HG02610 (cell line): ENCODE measurements around the gene U2AF2.

Experiments
- ATAC-seq: cut with Tn5 transposase; IDR thresholded peaks from one replicate; pipeline ENCODE4 v1.9.1; 2021; ENCODE audit warnings: mild to moderate bottlenecking, moderate library complexity; ENCODE audit not compliant: unreplicated experiment

Gene U2AF2

DNA sequence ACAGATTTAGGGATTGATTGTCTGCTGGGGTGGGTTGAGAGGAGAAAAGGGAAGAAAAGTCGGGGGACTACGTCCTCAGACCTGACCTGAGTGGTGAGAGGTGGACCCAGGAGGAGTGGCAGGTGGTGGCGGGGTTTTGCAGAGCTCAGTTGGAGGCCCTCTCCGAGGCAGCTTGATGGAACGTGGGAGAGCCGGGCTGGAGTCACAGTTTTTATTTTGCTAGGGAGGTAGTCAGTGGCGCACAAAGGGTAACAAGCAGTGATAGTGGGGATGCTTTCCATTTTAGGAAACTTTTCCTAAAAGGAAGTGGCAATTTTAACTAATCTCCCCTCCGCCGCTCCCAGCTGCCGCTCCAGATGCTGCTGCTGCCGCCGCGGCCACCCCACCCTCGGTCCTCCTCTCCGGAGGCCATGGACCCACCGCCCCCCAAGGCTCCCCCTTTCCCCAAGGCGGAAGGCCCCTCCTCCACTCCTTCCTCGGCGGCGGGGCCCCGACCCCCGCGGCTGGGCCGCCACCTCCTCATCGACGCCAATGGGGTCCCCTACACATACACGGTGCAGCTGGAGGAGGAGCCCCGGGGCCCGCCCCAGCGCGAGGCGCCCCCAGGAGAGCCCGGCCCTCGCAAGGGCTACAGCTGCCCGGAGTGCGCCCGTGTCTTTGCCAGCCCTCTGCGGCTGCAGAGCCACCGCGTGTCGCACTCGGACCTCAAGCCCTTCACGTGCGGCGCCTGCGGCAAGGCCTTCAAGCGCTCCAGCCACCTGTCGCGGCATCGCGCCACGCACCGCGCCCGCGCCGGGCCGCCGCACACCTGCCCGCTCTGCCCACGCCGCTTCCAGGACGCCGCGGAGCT is 12.5 kb upstream of the U2AF2 start:
- peak; percentile 10 for ATAC-seq

DNA sequence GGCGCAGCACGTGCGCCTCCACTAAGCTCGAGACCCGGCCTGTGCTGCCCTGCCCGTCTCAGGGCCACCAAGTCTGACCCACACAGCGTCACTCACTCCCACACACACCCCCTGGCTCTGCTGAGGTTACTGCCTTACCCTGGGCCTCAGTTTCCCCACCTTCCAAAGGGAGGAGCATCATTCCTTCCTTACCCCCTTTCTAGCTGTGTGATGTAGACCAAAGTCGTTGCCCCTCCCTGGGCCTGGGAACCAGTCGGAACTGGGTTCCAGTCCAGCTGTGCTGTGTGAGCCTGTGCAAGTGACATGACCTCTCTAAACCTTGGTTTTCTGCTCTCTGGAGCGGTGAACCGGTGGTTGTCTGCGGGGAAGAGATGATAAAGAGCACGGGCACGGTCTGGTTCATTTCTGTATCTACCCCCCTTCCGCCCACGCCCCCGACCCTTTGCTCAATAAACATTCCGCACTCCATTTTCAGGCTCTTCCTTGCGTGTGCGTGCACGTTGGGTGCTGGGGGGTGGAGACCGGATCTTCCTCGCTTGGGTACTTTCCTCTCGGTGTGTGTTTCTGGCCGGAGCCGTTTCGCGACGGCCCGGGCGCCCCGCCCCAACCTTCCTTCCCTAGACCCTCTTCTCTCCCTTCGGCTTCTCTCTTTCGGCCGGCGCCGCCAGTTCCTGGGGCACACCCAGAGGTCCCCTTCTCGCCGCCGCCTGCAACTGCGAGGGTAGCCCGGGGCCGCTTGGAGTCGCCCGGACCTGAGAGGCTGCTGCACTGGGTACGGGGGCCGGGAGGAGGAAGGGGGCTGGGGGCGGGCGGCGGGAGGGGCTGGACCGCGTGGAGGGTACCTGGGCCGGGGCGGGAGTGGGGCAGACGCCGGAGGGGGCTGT is 11.6 kb upstream of the U2AF2 start, which contains the start of gene ZNF581:
Gene ZNF581 (plus strand): TSS at position 647 of the 884 bp plus-strand sequence. CDS start 923 bp downstream, outside the sequence.
- ATAC-seq, result peak; percentile 41

DNA sequence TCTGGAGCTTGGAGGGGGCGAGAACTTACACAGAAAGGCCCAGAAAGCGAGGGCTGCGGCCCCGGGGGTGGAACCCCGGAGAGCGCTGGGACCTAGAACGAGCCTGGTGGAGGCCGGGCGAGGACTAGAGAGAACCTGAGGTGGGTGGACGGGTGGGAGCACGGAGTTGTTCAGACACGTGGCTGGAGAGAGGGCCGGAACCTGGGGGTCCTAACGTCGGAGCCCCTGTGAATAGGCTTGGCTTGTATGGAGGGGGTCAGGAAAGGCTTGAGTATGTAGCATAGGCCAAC is 11.0 kb upstream of the U2AF2 start:
- no peak for ATAC-seq

DNA sequence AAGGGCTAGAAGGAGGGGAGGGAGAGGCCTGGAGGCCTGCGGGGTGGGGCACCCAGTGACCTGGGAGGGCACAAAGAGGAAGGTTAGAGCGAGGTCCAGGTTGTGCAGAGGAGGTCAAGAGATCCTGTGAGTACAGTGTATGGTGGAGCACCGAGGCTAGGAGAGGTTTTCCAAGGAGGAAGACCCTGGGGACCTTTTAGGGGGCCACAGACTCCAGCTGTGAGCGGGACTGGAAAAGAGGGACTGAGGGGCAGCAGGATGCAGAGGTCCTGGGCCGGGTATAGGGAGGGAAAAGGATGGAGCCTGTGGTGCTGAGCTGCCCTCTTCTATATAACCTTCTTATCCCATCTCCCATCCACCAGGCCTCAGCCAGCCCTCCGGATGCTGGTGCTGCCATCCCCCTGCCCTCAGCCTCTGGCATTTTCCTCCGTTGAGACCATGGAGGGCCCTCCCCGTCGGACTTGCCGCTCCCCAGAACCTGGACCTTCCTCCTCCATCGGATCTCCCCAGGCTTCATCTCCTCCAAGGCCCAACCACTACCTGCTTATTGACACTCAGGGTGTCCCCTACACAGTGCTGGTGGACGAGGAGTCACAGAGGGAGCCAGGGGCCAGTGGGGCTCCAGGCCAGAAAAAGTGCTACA is 10.5 kb upstream of the U2AF2 start:
- no peak for ATAC-seq

DNA sequence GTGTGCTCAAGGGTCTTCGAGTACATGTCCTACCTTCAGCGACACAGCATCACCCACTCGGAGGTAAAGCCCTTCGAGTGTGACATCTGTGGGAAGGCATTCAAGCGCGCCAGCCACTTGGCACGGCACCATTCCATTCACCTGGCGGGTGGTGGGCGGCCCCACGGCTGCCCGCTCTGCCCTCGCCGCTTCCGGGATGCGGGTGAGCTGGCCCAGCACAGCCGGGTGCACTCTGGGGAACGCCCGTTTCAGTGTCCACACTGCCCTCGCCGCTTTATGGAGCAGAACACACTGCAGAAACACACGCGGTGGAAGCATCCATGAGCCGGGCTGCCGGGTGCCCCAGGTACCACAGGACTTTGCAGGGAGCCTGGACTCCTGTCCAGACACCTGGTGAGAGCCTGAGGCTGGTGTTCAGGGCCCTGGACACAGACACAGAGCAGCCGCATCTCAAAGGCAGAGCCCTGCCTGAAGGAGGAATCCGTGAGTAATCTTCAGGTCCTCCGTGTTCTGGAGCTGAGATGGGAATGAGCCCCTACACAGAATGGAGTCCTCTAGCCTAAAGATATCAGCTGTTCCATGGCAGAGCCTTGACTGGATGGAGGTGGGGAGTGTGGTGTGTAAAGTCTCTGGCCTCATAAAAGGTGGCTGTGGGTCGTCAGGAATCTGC is 9.9 kb upstream of the U2AF2 start:
- ATAC-seq, result no peak

DNA sequence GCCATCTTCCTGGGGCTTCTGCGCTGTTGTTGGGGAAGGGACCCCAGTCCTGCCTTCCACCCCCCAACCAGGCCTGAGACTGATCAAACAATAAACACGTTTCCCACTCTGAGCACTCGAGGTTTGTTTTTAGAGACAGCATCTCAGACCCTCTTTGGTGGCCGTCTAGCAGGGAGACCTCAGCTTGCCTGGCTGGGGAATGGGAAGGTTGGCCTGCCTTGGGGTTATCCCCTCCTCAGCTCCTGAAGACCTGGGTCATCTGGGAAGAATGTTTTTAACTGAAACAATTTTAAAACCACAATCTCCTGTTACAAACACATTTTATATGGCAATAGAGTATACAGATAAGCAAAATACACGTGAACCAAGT is 9.3 kb upstream of the U2AF2 start:
- ATAC-seq, result no peak

DNA sequence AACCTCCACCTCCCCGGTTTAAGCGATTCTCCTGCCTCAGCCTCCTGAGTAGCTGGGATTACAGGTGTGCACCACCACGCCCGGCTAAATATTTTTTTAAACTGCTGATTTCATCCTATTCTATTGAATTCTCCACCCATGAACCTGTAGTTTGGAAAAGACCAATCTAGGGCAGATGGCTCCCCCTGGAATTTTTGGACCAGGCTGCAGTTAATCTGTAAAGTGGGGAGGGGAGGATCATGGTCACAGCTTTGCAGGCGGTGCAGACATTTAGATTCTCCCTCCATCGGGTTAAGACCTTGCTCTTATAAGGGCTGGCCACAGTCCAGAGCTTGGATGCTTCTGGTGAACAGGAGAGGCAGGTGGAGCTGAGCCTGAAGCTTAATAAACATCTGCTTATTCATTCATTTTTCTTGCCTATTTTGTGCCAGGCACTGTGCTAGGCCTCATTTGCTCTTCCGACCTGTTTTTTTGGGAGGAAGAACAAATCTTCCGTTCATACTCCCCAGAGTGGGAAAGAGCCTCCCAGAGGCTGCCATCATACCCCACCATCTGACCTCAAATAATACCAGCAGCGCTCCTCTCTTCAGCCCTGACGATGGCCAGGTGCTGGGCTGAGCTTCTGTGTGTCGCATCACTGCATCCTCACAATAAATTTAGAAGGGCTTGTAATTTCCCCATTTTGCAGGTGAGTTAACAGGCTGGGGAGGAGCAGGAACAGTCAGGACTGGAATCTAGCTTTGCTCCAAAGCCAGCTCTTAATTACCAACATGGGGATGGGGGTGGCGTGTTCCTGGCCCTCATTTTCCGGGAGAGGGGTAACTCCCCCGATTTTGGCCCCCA is 7.7 kb upstream of the U2AF2 start:
- no peak for ATAC-seq

DNA sequence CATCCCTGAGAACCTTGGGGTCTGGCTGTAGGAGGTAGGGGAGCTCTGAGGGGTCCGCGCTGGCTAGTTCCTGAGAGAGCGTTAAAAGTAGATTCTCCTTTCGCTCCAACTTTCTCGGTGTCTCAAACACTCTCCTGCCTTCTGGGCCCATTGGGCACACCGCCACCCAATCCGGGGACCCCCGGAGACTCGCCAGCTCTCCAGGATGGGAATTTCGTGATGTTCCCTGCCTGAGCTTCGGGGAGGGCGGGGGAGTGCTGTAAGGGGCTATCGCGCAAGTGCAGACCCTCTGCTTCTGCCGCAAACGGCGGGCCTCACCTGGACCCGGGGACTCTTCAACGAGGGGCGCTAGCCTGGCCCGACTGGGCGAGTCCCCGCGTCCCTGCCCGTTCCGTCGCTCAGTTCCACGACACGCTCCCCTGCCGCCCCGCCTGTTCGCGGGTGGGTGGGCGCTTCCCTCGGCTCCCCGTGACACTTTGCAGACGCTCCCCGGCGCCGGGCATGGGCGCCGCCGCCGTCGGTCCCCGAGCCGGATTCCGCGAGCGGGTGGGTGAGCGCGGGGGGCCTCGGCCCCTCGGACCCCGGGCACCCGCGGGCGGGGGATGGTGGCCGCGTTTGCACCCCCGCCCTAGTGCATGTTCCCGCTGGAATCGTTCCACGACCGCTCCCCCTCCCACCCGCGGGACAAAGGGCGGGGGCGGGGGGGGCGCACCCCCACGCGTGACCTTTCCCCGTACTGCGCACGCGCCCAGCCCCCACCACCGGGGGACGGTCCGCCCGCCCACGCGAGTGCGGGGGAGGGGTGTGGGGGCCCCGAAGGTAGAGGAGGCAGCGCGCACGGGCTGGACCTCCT is 6.9 kb upstream of the U2AF2 start, which contains the start of gene CCDC106:
Gene CCDC106 (plus strand): TSS at position 481 of the 853 bp plus-strand sequence. CDS start 835 bp downstream, outside the sequence.
- no peak for ATAC-seq

DNA sequence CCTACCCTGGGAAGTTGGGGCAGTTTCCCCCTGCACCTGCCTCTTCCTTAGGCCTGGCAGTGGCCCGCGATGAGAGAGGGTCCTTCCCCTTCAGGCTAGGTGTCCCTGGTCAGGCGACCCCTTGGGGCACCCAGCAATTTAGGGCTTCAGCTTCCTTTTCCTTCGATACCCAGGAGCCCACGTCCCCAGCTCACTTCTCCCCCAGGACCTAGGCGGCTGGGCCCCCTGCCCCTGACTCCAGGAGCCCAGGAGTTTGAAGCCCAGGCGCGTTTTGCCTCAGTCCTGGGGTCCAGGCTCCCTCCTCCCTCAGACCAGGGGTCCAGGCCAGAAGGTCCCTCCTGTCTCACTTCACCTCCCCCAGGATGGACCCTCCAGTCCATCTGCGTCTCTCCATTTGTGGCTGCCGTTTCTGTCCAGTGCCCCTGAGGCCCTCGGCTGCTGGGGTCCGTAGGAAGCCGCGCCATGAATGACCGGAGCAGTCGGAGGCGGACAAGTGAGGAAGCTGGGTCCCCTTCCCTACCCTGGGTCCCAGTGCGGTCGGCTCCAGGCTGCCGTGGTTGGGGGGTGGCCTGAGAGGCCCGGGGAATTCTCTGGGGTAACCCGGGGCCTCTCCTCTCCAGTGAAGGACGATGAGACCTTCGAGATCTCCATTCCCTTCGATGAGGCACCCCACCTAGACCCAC is 6.1 kb upstream of the U2AF2 start:
- ATAC-seq, result no peak

DNA sequence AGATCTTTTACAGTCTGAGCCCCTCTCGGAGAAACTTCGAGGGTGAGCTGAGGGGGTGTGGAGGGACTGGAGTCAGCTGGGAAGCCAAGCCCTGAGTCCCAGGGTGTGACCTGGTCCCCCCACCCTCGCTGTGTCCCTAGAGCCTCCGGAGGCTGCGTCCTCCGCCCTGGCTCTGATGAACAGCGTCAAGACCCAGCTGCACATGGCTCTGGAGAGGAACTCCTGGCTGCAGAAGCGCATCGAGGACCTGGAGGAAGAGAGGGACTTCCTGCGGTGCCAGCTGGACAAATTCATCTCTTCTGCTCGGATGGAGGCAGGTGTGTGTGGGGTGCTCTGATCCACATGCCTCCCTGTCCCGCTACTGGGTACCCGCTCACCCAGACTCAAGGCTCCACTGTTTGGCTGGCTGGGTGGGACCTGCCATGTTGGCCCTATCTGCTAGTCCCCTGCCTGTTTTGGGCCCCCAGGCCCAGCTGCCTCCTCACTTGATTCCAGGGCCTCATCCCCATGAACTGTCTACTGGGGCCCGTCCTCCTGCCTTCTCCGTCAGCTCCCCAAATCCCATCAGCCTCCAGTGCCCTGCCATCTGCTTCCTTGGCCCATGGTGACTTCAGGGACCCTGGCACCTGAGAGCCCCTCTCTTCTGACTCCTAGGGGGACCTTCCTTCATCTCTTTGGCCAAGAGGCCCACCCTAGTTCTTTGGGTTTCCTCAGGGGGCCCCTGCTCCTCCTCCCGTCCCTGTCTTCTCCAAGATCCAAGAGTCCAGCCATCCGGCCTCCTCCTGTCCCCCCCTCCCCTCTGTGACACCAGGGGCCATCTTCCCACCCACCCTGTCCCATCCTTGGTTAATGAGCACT is 5.3 kb upstream of the U2AF2 start:
- no peak for ATAC-seq

DNA sequence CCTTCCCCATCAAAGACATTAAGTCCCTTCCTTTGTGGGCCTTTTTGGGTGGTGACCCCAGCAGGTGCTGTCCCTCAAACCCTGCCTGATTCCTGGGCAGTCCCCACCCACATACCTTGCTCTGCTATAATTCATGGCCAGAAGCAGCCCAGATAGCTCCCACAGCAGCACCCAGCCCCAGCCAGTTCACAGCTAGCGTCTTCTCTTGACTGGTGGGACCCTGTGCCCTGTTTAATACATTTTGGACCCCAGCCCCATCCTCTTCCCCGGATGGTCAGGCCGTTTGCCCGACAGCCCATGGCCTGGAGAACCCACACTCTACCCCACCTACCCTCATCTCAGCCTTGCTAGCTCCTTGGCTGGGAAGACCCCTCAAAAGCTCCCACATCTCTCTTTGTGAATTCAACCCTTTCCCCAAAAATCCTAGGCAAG is 4.7 kb upstream of the U2AF2 start:
- no peak for ATAC-seq

DNA sequence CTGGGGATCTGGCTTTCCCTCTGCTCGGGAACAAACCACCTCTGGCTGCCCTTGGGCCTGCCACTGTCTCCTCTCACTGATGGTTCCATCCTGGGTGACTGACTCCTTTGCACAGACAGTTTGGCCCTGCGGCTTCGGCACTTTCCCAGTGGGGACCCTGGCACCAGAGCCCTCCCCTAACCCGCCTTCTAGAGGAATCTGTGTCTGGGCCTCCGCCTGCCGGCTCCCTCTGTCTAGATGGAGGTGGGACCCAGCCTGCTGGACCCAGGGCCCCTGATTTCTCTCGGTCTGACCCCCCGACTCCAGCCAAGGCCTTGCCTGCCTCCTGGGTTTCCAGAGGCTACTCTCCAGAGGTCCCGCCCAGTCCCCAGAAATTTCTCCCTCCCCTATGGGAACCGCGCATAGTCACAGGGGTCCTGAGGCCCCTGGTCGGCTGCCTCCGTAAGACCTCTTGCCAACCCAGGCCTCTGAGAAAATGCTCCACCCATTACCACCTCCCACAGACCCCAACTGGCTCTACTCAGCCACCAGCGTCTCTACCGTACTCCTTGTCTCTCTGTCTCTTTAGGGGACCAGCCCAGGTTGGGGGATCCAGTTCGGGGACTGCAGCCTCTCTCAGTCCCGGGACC is 4.1 kb upstream of the U2AF2 start:
- ATAC-seq, result no peak

DNA sequence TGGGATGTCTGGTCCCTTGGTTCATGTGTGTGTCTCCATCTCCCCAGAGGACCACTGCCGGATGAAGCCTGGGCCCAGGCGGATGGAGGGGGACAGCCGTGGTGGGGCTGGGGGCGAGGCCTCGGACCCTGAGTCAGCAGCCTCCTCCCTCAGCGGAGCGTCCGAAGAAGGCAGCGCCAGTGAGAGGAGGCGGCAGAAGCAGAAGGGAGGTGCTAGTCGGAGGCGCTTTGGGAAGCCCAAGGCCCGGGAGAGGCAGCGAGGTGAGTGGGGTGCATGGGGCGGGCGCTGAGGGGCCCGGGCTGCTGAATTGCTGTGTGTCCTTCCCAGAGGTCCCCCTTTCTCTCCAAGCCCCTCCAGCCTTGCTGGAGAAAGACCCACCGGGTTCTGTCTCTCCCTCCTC is 3.6 kb upstream of the U2AF2 start:
- ATAC-seq, result no peak

DNA sequence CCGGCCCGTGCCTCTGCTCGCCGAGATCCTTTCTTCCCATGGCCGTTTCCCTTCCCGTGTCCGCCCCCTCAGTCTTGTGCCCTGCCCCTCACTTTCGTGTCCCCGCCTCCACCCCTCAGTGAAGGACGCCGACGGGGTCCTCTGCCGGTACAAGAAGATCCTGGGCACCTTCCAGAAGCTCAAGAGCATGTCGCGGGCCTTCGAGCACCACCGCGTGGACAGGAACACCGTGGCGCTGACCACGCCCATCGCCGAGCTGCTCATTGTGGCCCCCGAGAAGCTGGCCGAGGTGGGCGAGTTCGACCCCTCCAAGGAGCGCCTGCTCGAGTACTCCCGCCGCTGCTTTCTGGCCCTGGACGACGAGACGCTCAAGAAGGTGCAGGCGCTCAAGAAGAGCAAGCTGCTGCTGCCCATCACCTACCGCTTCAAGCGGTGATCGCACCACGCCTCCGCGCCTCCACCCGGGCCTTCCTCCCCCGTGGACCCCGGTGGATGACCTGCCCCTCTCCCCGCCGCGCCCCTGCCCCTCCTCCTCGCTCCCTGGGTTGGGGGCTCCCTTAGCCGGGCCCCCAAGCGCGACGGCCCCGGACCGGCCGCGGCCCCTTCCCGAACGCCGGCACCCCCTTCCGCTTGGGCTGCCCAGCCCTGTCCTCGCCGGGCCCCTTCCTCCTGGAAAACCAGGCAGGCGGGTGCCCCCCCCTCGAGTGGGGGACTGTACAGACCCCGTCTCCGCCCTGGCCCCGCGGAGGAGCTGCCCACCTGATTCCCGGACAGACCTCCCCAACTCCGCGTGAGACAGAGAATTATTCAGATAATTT is 2.3 kb upstream of the U2AF2 start:
- no peak for ATAC-seq

DNA sequence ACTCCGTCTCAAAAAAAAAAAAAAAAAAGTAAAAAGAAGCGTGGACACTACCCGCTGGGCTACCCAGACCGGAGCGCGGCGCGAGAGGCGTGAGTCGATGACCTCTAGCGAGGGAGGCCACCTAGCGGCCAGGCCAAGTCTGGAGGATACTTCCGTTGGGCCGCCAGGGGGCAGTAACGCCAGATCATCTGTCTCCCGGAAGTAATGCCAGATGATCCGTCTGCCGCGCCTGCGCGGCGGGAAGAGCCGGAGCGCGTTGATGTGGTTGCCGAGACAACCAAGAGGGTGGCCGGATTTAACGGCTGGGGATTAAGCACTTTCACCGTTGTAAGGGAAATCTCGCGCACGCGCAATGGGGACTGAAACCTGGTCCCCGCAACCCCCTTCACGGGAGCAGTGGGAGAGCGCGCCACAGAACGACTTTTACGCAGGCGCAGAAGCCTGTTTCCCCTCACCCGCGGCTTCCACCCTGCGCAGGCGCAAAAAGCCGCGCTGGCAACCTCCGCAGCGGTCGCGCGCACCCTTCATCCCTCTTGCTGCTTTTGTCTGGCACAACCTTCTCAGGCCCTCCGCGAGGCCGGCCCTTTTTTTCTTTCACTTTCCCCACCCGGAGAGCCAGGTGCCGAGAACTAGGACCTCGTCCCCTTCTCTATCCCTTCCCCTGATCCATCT is 1.0 kb upstream of the U2AF2 start:
- peak; percentile 36 for ATAC-seq
